ENCODE results near the gene TEX26.
A peak's percentile ranks its signal among the peaks of the same experiment; 100 is the strongest.

TEX26 gene

DNA sequence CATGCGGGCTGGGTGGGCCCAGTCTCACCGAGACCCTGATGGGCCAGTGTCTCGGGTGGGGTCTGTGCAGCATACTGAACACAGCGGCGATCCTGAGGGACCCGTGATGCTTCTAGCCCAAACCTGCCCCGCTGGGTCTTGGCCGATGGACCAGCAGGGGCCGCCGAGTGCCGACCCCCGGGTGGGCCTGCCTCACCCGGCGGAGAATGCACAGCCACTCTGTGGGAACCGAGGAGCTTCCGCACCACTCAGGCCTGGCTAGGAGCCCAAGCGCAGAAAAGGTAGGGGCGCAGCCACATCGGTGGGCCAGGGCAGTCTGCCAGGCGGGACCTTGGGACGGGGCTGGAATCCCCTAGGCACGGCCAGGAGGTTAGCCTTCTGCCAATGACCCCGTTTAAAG is 72.6 kb downstream of the TEX26 start (continued):
- no peak for TF ChIP-seq ZNF112 (tag by site-specific recombination; IDR thresholded peaks at IDR 0.05)
- TF ChIP-seq ZNF629 (tag by site-specific recombination; IDR thresholded peaks at IDR 0.05), result no peak
- TF ChIP-seq KLF10 (tag by site-specific recombination; IDR thresholded peaks at IDR 0.05), result no peak
- TF ChIP-seq PRDM1 (tag by site-specific recombination; IDR thresholded peaks at IDR 0.05), result no peak
- no peak for TF ChIP-seq HOXC10 (CRISPR knock-in tag; IDR thresholded peaks at IDR 0.05)
- no peak for TF ChIP-seq ZNF366 (tag by site-specific recombination; conservative IDR thresholded peaks at IDR 0.05)

DNA sequence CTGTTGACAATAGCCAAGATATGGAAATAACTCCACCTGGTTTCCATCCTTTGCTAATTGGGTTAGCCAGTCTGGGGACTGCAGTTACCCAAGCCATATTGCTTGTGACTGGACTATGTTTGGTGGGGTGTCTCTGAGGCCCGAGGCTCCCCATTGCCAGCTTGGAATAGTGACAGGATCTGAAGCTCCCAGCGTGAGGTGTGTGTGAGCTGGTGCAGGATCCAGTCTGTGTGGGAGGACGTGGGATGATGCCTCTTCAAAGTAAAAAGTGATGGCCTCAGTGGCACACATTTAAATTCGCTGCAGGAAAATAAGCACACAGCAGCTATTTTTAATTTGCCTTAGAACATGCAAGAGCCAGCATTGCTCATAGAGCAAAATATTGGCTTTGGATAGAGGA is 75.0 kb downstream of the TEX26 start:
- ChIA-PET POLR2A (no interaction called here), CTCF (interaction anchor here (0.7 kb wide), 1 partner anchor 44 kb away, joined by 3 read pairs; no protein-coding TSS in a partner anchor)
- no peak overlapping the region for H3K4me3 ChIP-seq (ENCODE audit: low read depth, low read length)
- H3K36me3 ChIP-seq (ENCODE audit: control insufficient read depth in 2 of 2, insufficient read depth in 1 of 2, low read length in 2 of 2), result no peaks in the 10 kb centered on the region
- H3K4me1 ChIP-seq (ENCODE audit: control insufficient read depth, insufficient read depth, low read length), result no peaks in the 10 kb centered on the region
- no peaks in the 10 kb centered on the region for H3K9me3 ChIP-seq (ENCODE audit: control insufficient read depth, insufficient read depth, low read depth, low read length)
- TF ChIP-seq ZNF223 (tag by site-specific recombination; IDR thresholded peaks at IDR 0.05), result no peak
- TF ChIP-seq ZNF350 (tag by site-specific recombination; IDR thresholded peaks at IDR 0.05), result no peak
- no peak for TF ChIP-seq ZSCAN30 (tag by site-specific recombination; IDR thresholded peaks at IDR 0.05)
- TF ChIP-seq, protein P1, sequence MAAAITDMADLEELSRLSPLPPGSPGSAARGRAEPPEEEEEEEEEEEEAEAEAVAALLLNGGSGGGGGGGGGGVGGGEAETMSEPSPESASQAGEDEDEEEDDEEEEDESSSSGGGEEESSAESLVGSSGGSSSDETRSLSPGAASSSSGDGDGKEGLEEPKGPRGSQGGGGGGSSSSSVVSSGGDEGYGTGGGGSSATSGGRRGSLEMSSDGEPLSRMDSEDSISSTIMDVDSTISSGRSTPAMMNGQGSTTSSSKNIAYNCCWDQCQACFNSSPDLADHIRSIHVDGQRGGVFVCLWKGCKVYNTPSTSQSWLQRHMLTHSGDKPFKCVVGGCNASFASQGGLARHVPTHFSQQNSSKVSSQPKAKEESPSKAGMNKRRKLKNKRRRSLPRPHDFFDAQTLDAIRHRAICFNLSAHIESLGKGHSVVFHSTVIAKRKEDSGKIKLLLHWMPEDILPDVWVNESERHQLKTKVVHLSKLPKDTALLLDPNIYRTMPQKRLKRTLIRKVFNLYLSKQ (tag by site-specific recombination; IDR thresholded peaks at IDR 0.05; ENCODE audit: borderline replicate concordance), result no peak
- TF ChIP-seq, protein P2, sequence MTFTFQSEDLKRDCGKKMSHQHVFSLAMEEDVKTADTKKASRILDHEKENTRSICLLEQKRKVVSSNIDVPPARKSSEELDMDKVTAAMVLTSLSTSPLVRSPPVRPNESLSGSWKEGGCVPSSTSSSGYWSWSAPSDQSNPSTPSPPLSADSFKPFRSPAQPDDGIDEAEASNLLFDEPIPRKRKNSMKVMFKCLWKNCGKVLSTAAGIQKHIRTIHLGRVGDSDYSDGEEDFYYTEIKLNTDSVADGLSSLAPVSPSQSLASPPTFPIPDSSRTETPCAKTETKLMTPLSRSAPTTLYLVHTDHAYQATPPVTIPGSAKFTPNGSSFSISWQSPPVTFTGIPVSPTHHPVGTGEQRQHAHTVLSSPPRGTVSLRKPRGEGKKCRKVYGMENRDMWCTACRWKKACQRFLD (tag by site-specific recombination; IDR thresholded peaks at IDR 0.05), result no peak
- TF ChIP-seq, protein P3, sequence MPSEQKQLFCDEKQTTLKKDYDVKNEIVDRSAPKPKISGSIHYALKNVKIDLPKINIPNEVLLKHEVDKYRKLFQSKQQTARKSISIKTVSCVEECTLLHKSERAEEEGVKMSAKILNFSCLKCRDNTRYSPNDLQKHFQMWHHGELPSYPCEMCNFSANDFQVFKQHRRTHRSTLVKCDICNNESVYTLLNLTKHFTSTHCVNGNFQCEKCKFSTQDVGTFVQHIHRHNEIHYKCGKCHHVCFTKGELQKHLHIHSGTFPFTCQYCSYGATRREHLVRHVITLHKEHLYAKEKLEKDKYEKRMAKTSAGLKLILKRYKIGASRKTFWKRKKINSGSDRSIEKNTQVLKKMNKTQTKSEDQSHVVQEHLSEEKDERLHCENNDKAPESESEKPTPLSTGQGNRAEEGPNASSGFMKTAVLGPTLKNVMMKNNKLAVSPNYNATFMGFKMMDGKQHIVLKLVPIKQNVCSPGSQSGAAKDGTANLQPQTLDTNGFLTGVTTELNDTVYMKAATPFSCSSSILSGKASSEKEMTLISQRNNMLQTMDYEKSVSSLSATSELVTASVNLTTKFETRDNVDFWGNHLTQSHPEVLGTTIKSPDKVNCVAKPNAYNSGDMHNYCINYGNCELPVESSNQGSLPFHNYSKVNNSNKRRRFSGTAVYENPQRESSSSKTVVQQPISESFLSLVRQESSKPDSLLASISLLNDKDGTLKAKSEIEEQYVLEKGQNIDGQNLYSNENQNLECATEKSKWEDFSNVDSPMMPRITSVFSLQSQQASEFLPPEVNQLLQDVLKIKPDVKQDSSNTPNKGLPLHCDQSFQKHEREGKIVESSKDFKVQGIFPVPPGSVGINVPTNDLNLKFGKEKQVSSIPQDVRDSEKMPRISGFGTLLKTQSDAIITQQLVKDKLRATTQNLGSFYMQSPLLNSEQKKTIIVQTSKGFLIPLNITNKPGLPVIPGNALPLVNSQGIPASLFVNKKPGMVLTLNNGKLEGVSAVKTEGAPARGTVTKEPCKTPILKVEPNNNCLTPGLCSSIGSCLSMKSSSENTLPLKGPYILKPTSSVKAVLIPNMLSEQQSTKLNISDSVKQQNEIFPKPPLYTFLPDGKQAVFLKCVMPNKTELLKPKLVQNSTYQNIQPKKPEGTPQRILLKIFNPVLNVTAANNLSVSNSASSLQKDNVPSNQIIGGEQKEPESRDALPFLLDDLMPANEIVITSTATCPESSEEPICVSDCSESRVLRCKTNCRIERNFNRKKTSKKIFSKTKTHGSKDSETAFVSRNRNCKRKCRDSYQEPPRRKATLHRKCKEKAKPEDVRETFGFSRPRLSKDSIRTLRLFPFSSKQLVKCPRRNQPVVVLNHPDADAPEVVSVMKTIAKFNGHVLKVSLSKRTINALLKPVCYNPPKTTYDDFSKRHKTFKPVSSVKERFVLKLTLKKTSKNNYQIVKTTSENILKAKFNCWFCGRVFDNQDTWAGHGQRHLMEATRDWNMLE (tag by site-specific recombination; conservative IDR thresholded peaks at IDR 0.05; ENCODE audit: low read depth), result no peak
- no peak overlapping the region for H3K27ac ChIP-seq (ENCODE audit: extremely low read depth, low read depth, low read length)

DNA sequence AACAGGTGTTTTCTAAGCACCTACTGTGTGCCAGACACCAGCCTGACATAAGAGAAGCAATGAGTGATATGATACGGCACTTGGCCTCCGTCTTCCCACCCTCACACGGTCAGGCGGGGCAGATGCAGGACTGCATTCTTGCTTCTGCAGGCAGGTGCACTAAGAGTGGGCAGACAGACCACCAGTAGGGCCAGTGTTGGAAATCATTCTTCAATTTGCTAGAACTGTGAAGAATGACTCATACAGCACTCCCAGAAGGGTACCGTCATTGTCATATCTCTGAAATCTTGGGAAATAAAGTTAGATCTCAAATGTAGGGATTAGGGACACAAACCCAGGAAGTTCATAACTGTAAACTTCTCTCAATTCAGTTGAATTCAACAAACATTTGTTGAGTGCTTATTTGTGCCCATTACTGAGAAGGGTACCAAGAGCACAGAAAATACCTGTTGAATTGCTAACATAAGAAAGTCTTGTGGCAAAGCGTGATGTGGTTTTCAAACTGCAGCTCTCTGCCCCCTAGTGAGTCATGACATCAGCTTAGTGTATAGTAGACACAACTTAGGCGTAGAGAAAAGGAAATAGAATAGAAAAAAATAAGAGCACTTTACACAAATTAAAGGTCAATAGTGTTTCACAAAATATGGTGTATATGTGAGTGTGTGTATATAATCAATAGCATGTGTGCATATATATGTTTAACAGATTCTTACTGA is 76.1 kb downstream of the TEX26 start:
- no peaks in the 10 kb centered on the region for H3K9me3 ChIP-seq (ENCODE audit: control insufficient read depth, insufficient read depth, low read depth, low read length)
- no peaks in the 10 kb centered on the region for H3K4me1 ChIP-seq (ENCODE audit: control insufficient read depth, insufficient read depth, low read length)
- H3K4me3 ChIP-seq (ENCODE audit: low read depth, low read length), result no peak overlapping the region
- H3K27ac ChIP-seq (ENCODE audit: extremely low read depth, low read depth, low read length), result no peak overlapping the region
- POLR2A ChIA-PET, result no interaction called here
- CTCF ChIA-PET, result no interaction called here
- no peak for TF ChIP-seq ZNF843 (tag by site-specific recombination; IDR thresholded peaks at IDR 0.05)
- peak; percentile 65 for TF ChIP-seq SCRT2 (tag by site-specific recombination; IDR thresholded peaks at IDR 0.05)
- no peak for TF ChIP-seq ZNF23 (tag by site-specific recombination; IDR thresholded peaks at IDR 0.05; ENCODE audit: borderline replicate concordance)
- no peak for TF ChIP-seq ZNF138 (tag by site-specific recombination; IDR thresholded peaks at IDR 0.05; ENCODE audit: borderline replicate concordance)
- H3K36me3 ChIP-seq (ENCODE audit: control insufficient read depth in 2 of 2, insufficient read depth in 1 of 2, low read length in 2 of 2), result no peaks in the 10 kb centered on the region
